ENCODE measurements around the gene MBD3. TPM values are rescaled to one million over a fixed set of nuclear protein-coding genes. Genes with fewer than 3 reads are reported as not detected.

MBD3 gene
- total RNA-seq, 1 experiment from 2014 or later, result 128 TPM

GRCh38 chr19:1608359-1609102, 15.9 kb upstream of the MBD3 start:
- H3K79me2 ChIP-seq (ENCODE audit: insufficient read depth, low read length), result peaks cover 6% of the 10 kb centered on the region; the same call in 1 of the 2 replicates
- H3K4me2 ChIP-seq (ENCODE audit: insufficient read depth, insufficient read length, low read length), result no peak overlapping the region
- H4K20me1 ChIP-seq (ENCODE audit: control insufficient read depth, insufficient read depth, insufficient read length), result no peaks in the 10 kb centered on the region
- H3K9ac ChIP-seq (ENCODE audit: extremely low read depth, insufficient read length, low read length), result no peak overlapping the region
- no peak overlapping the region; the same call in 1 of the 2 replicates for H3K14ac ChIP-seq (ENCODE audit: insufficient read depth, low read length)
- no peaks in the 10 kb centered on the region for H3K9me3 ChIP-seq (ENCODE audit: control insufficient read depth, low read depth, low read length)
- no CpG with 5 or more reads among the region's 23 CpGs for WGBS (ENCODE audit: extremely low coverage, insufficient read length, low lambda C conversion rate)
- no peak overlapping the region for H2BK20ac ChIP-seq (ENCODE audit: low read depth, low read length, poor library complexity, severe bottlenecking)
- no peak for TF ChIP-seq CTCF (conservative IDR thresholded peaks at IDR 0.05)
- H2BK12ac ChIP-seq (ENCODE audit: insufficient read length, low read depth, low read length), result no peak overlapping the region
- no peak overlapping the region for H3K27ac ChIP-seq (ENCODE audit: insufficient read length, low read depth, low read length)
- no peak overlapping the region for H3K56ac ChIP-seq (ENCODE audit: insufficient read length, low read depth, low read length)
- H2AFZ ChIP-seq (ENCODE audit: low read length), result no peak overlapping the region
- no peak overlapping the region for H2AK5ac ChIP-seq (ENCODE audit: insufficient read length, low read length)
- H3K79me1 ChIP-seq (ENCODE audit: insufficient read depth, low read depth, low read length, poor library complexity, severe bottlenecking), result peaks cover 4% of the 10 kb centered on the region
- H2BK15ac ChIP-seq (ENCODE audit: low read depth, low read length), result no peak overlapping the region
- DNase-seq, result no peak
- H3K18ac ChIP-seq (ENCODE audit: insufficient read length, low read depth, low read length), result no peak overlapping the region
- H3K4me1 Mint-ChIP-seq, result peaks cover 9 to 15% of the 10 kb centered on the region in 2 experiments
- no peak overlapping the region for H3K4ac ChIP-seq (ENCODE audit: low read depth, low read length)
- H3K27me3 ChIP-seq (ENCODE audit: insufficient read depth, low read length), result no peaks in the 10 kb centered on the region
- no peak overlapping the region for H4K5ac ChIP-seq (ENCODE audit: insufficient read length, low read depth, low read length)
- no peak overlapping the region for H3T11ph ChIP-seq (ENCODE audit: low read length)
- H4K8ac ChIP-seq (replicated peaks; ENCODE audit: insufficient read length, low read depth, low read length), result no peak overlapping the region
- H3K4me3 Mint-ChIP-seq, result no peak overlapping the region
- H3K27ac Mint-ChIP-seq, result peak overlapping the region; percentile 28 to 83 (median 28); a peak in 2 of 7 replicates
- no peak overlapping the region for H4K91ac ChIP-seq (ENCODE audit: insufficient read length, low read depth, low read length)
- H2BK5ac ChIP-seq (ENCODE audit: insufficient read length, low read length), result no peak overlapping the region
- no peak overlapping the region for H2BK120ac ChIP-seq (ENCODE audit: low read depth, low read length, poor library complexity, severe bottlenecking)
- H3K27me3 Mint-ChIP-seq (ENCODE audit: low read depth), result no peaks in the 10 kb centered on the region; the same call in 1 of the 2 replicates
- peaks cover 17 to 36% (median 31%) of the 10 kb centered on the region in 3 experiments; a peak in 6 of 7 replicates for H3K36me3 Mint-ChIP-seq (ENCODE audit: insufficient read depth in 1 of 3, low read depth in 3 of 3)
- H3K9me3 Mint-ChIP-seq, result no peaks in the 10 kb centered on the region
- peaks cover 9% of the 10 kb centered on the region for H3K23me2 ChIP-seq (ENCODE audit: insufficient read length, low read depth, low read length, poor library complexity, severe bottlenecking)
- H3K4me1 ChIP-seq (ENCODE audit: insufficient read depth, low read length), result no peaks in the 10 kb centered on the region
- H3K23ac ChIP-seq (ENCODE audit: insufficient read length, low read depth, low read length), result no peak overlapping the region

Measured in H9 (cell line).